Rectal smooth muscle tissue (tissue), 1 donor: Measurements from ENCODE around the gene SUGCT.

ENCODE experiments used
- H3K27ac ChIP-seq: one replicate; pipeline ENCODE4 v1.7.0; 2013; ENCODE audit warnings: low read depth, low read length, inconsistent platforms
- H3K27me3 ChIP-seq: one replicate; pipeline ENCODE4 v1.7.0; 2013; ENCODE audit warnings: low read length; ENCODE audit not compliant: control insufficient read depth, insufficient read depth
- H3K36me3 ChIP-seq: one replicate; pipeline ENCODE4 v1.7.0; 2013; ENCODE audit warnings: low read length; ENCODE audit not compliant: control insufficient read depth, insufficient read depth
- H3K4me1 ChIP-seq: one replicate; pipeline ENCODE4 v1.7.0; 2013; ENCODE audit warnings: low read length; ENCODE audit not compliant: control insufficient read depth, insufficient read depth
- H3K4me3 ChIP-seq: one replicate; pipeline ENCODE4 v1.7.0; 2013; ENCODE audit warnings: low read length
- H3K9ac ChIP-seq: one replicate; pipeline ENCODE4 v1.7.0; 2013; ENCODE audit warnings: low read length

The SUGCT gene

DNA sequence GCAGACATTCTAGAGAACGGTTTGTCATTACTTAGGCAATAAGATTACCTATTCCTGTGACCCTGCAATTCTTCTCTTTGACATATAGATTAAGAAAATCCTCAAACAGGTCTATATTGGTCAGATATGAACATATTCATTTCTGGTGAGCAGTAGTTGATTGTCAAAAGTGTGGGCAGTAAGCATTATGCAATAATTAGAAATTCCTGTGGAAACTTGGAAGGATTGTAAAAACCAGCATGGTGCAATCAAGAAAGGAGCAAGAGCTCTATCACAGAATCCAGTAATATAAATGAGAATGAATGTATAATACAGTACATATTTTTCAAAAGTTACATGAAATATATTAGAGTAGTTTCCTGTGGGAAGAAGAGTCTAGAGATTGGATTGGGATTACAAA is 406.5 kb downstream of the SUGCT start:
- no peak overlapping the region for H3K9ac ChIP-seq
- no peak overlapping the region for H3K27ac ChIP-seq
- peaks cover 28% of the 10 kb centered on the region for H3K4me1 ChIP-seq
- H3K36me3 ChIP-seq = no peaks in the 10 kb centered on the region
- H3K27me3 ChIP-seq = no peaks in the 10 kb centered on the region
- H3K4me3 ChIP-seq = no peak overlapping the region

DNA sequence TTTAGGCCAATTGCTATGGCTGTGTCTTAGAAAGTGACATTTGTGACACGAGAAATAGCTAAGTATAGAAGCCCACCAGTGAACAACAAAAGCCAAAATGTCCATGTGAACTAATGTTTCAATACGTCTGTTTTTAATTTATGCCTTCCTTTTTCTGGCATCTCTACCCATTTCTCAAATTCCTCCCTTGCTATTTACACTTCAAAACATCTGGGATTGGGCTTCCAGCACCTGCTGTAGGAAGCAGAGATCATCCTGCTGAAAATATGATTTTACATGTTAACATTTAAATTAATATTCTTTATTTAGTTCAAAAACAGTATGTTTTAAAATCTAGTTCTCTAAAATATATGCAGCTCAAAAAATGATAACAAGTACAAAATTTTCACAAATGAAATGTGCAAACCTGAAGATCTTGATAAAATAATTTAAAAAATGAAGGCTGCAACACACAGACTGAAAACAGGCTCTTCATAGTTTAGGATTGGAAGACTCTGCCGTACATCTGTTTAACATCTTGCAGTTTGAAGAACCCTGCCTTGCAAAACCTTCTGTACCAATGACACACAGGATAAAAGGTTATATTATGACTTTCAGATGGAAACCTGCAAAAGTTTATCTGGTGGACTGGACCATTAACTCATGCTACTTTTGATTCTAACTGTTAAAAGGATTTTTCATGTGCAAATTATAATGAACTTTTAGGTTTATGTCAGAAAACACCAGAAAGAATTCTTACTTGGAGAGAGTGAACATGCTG is 408.4 kb downstream of the SUGCT start:
- H3K4me3 ChIP-seq = no peak overlapping the region
- peaks cover 25% of the 10 kb centered on the region for H3K4me1 ChIP-seq
- H3K9ac ChIP-seq = no peak overlapping the region
- H3K36me3 ChIP-seq = no peaks in the 10 kb centered on the region
- H3K27ac ChIP-seq = peak overlapping the region; percentile 22
- H3K27me3 ChIP-seq = no peaks in the 10 kb centered on the region

DNA sequence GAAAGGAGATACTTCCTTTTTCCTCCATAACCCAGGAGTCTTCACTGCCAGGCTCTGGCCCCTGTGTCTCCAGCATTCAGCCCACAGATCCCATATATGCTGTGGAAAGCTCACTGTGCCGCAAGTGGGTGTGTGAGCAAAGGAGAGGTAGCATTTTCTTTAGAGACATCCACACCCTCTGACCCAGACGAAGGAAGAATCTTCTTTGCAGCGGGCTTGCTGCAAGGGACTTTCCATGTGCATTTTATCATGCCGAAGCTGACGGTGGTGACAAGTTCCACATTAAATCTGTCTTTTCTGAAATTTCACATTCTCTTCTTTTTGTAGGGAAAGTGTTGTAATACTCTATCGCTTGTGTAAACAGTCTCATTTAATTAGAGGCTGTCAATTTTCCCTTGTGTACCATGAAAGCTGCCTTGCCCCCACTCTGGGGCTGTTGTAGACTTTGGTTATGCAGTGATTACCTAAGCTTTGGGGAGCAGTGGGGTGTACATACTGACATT is 409.5 kb downstream of the SUGCT start:
- no peaks in the 10 kb centered on the region for H3K36me3 ChIP-seq
- H3K4me3 ChIP-seq = no peak overlapping the region
- H3K27ac ChIP-seq = no peak overlapping the region
- peaks cover 25% of the 10 kb centered on the region for H3K4me1 ChIP-seq
- no peak overlapping the region for H3K9ac ChIP-seq
- no peaks in the 10 kb centered on the region for H3K27me3 ChIP-seq

GRCh38 chr7:40544871-40545303 is 410.1 kb downstream of the SUGCT start:
- H3K27me3 ChIP-seq = no peaks in the 10 kb centered on the region
- no peak overlapping the region for H3K4me3 ChIP-seq
- H3K27ac ChIP-seq = no peak overlapping the region
- H3K4me1 ChIP-seq = peaks cover 25% of the 10 kb centered on the region
- no peak overlapping the region for H3K9ac ChIP-seq
- no peaks in the 10 kb centered on the region for H3K36me3 ChIP-seq

DNA sequence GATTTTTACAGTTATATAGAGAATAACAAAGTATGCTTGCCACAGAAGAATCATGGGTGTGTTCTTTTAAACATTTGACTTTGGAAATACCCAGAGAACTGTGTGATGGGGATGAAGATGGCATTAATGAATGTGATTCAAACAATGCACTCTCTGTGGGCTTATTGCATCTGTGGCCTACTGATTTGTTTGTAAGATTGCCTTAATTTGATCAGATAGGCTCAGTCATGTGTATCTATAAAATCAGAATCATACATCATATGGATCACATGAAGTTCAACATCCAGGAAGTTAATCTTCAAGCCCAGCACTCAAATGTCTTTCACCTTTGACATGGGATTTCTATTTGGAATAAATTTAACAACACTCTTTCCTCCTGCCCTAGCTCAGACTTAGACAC is 410.9 kb downstream of the SUGCT start:
- H3K27ac ChIP-seq = no peak overlapping the region

GRCh38 chr7:40546616-40547501 is 412.1 kb downstream of the SUGCT start:
- Histone ChIP-seq H3K9ac (no peak overlapping the region), H3K27ac (no peak overlapping the region), H3K27me3 (no peaks in the 10 kb centered on the region), H3K4me3 (no peak overlapping the region), H3K36me3 (no peaks in the 10 kb centered on the region), H3K4me1 (peaks cover 25% of the 10 kb centered on the region)

More for the DNA sequence above, 410.9 kb downstream of the SUGCT start:
- Histone ChIP-seq H3K27me3 (no peaks in the 10 kb centered on the region), H3K36me3 (no peaks in the 10 kb centered on the region), H3K4me1 (peaks cover 25% of the 10 kb centered on the region), H3K4me3 (no peak overlapping the region), H3K9ac (no peak overlapping the region)

GRCh38 chr7:40549372-40550039 is 414.7 kb downstream of the SUGCT start:
- H3K4me3 ChIP-seq = no peak overlapping the region
- peaks cover 9% of the 10 kb centered on the region for H3K4me1 ChIP-seq
- no peak overlapping the region for H3K9ac ChIP-seq
- no peaks in the 10 kb centered on the region for H3K27me3 ChIP-seq
- H3K27ac ChIP-seq = no peak overlapping the region
- H3K36me3 ChIP-seq = no peaks in the 10 kb centered on the region

DNA sequence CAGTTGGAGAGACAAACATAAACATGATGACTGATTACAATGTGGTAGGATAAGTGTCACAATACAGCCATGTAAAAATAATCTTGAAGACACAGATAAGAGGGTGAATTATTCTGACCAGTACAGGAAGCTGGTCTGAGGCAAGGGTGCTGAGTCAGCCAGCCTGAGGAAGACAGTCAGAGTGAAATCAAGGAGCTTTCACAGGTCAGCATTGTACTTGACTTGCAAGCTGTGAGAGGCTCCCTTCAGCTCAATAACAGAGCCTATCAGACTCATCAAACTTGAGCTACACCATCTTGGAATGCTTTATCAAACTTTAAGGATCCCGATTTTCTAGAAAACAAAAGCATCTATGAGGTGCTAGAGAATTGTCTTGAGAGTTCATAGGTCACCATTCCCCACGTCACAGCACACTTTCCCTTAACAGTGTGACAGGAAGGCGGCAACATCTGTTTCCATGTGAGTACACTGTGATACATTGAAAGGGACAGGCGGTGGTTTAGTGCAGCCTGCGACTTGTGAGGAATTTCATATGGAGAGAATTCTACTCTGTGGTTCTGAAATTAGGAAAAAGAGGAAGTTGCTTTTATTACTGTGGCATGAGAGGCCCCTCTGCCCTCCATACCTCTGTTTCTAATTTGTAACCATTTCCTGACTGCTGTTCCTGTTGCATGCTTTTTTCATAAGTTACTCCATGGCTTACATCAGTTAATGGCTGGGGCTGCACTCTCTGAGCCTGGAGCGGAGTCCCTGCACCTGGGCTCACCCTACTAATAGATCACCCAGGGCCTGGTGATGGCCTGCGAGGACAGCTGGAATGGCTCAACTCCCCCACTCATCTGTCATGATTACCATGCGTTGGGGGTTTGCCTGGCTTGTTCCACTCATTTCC is 417.1 kb downstream of the SUGCT start:
- H3K4me3 ChIP-seq = no peak overlapping the region
- no peaks in the 10 kb centered on the region for H3K36me3 ChIP-seq
- H3K9ac ChIP-seq = no peak overlapping the region
- H3K27ac ChIP-seq = no peak overlapping the region
- no peaks in the 10 kb centered on the region for H3K27me3 ChIP-seq
- H3K4me1 ChIP-seq = no peaks in the 10 kb centered on the region

DNA sequence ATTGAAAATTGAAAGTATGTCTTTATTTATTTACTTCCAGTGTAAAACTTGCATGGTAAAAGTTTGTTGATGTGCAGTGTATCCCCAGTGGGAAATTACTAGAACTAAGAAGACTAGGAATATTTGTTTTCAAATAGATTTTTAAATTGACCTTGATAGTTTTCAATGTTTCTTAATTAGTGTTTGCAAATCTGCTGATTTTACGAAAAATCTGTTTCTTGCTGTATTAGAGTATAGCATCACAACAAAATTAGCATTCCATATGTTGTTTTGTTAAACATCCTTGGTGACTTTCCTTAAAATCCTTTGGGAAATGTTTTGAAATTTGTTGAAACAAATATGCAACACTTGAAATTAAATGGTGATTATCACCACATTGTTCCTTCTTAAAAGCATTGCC is 425.9 kb downstream of the SUGCT start:
- Histone ChIP-seq H3K36me3 (no peaks in the 10 kb centered on the region), H3K4me3 (no peak overlapping the region), H3K9ac (no peak overlapping the region), H3K4me1 (no peaks in the 10 kb centered on the region), H3K27me3 (no peaks in the 10 kb centered on the region), H3K27ac (no peak overlapping the region)

DNA sequence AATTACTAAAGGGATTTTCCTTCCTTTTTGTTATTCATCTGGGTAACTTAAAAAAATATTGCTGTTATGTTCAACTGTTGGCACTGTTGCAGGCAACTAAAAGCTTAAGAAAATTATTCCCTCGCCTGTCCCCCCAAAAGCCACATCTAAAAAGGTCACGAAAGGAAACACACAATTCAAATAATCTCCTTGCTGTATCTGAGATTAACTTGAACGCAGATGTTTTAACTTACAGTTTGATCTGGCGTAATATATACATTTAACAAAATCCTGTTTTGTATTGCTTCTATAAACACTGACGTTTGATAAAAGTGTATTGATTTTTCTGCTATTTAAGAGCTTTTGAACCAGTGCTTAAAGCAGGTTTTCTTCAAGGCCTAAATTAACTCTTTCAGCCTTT is 432.1 kb downstream of the SUGCT start:
- H3K4me1 ChIP-seq = no peaks in the 10 kb centered on the region

DNA sequence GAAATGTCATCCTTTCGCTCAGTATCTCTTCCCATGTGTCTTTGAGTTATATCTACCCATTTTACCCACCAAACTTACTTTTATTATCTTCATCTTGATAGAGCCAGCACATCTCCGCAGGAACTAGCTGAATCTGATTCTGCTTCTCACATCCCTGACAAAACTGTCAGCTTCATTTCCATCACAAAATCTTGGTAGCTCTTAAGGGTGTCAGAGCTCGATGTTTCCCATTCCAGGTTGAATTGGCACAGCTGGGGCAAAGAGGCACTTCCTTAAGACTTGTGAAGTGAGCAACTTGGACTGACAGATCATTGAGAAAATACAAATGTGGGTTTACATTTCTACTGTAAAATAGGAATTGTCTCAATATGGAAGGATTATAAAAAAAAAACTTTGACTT is 434.5 kb downstream of the SUGCT start:
- no peaks in the 10 kb centered on the region for H3K36me3 ChIP-seq
- no peak overlapping the region for H3K9ac ChIP-seq
- no peaks in the 10 kb centered on the region for H3K4me1 ChIP-seq
- H3K27ac ChIP-seq = no peak overlapping the region
- no peaks in the 10 kb centered on the region for H3K27me3 ChIP-seq
- H3K4me3 ChIP-seq = no peak overlapping the region

More for the DNA sequence above, 432.1 kb downstream of the SUGCT start:
- Histone ChIP-seq H3K9ac (no peak overlapping the region), H3K4me3 (no peak overlapping the region), H3K27ac (no peak overlapping the region), H3K36me3 (no peaks in the 10 kb centered on the region), H3K27me3 (no peaks in the 10 kb centered on the region)
